Right lobe of liver (tissue), 6 donors: ENCODE data around the gene TUBGCP2. TPM values are rescaled to one million over a fixed set of nuclear protein-coding genes. Genes with fewer than 3 reads are reported as not detected.

Source experiments
- ATAC-seq, 4 donors: fragments of 200-7000 bp; cut with Tn5 transposase; one replicate each; pipeline ENCODE4 v1.9.1; 2020; ENCODE audit warnings: mild to moderate bottlenecking in 4 of 4, moderate library complexity in 4 of 4
- DNase-seq, 3 donors: peaks; one replicate each; pipeline ENCODE4 v3.0.0-alpha.2; 2020
- H3K27ac ChIP-seq, 3 donors: fragments of 200-600 bp; one replicate each; pipeline ENCODE4 v1.8.0; 2022
- H3K27me3 ChIP-seq, 2 donors: fragments of 200-600 bp; one replicate each; pipeline ENCODE4 v1.8.0; 2022
- H3K36me3 ChIP-seq, 4 donors: fragments of 200-600 bp; sonication (generic) in 1 of 4; one replicate each; pipeline versions ENCODE4 v1.5.1 to v1.8.0; 2017 to 2022; ENCODE audit warnings: control low read depth in 1 of 4
- H3K4me1 ChIP-seq, 4 donors: fragments of 200-600 bp; sonication (generic) in 1 of 4; one replicate each; pipeline versions ENCODE4 v1.5.1 to v1.8.0; 2017 to 2022; ENCODE audit warnings: control low read depth in 1 of 4
- H3K4me3 ChIP-seq, 3 donors: fragments of 200-600 bp; one replicate each; pipeline ENCODE4 v1.8.0; 2022
- H3K9me3 ChIP-seq, 4 donors: fragments of 200-600 bp; sonication (generic) in 1 of 4; one replicate each; pipeline versions ENCODE4 v1.5.1 to v1.8.0; 2017 to 2022; ENCODE audit warnings: control low read depth in 1 of 4
- POLR2A ChIP-seq: fragments of 450-650 bp; IDR thresholded peaks from one replicate; pipeline ENCODE4 v1.6.1; 2017; ENCODE audit warnings: antibody characterized with exemption, mild to moderate bottlenecking
- WGBS: methylation state at CpG from one replicate; pipeline ENCODE4 v1.1.6; 2018; ENCODE audit warnings: low coverage, low lambda C conversion rate; ENCODE audit not compliant: insufficient coverage; ENCODE audit errors: missing lambda C conversion rate; 5-methylcytosine and 5-hydroxymethylcytosine counted together
- intact Hi-C, 2 donors: fragments of 100-400 bp; cut with DNase I; formaldehyde crosslinking; loops; one replicate each; pipeline versions ENCODE4 v1.11.2 to v1.14.1; 2022
- total RNA-seq, 6 experiments: library from RNA; depleted of rRNA in 2 of 6; stranded (reverse); fragments of >200 nt in 2 of 6; fragmentation: NEBNext Ultra II Directional in 3 of 6; extraction: Animal tissue kit (Norgen Biotek cat#: 25700) in 3 of 6; gene quantifications; one replicate each; pipeline versions ENCODE4 v1.1.0 to v1.2.4, GENCODE V29; 2016 to 2023
- TF ChIP-seq, protein P1 (sequence below), 4 donors: fragments of 200-600 bp in 3 of 4; fragments of 450-650 bp in 1 of 4; IDR thresholded peaks; one replicate each; pipeline versions ENCODE4 v1.5.1 to v1.8.0; 2016 to 2022; ENCODE audit warnings: antibody characterized with exemption in 4 of 4, mild to moderate bottlenecking in 2 of 4
- donor health status: DM: no; HTN: yes; CAD: no.
- donor health status: DM: no; HTN: no; CAD: no.
- donor health status: DM: no; HTN: no; CAD: no.
- donor health status: DM: no; HTN: yes; CAD: no.
- donor health status: DM: no; HTN: yes; CAD: no.

TUBGCP2 gene
- total RNA-seq, 6 experiments from 2014 or later = 19.6 to 30.0 (median 25.6) TPM

DNA sequence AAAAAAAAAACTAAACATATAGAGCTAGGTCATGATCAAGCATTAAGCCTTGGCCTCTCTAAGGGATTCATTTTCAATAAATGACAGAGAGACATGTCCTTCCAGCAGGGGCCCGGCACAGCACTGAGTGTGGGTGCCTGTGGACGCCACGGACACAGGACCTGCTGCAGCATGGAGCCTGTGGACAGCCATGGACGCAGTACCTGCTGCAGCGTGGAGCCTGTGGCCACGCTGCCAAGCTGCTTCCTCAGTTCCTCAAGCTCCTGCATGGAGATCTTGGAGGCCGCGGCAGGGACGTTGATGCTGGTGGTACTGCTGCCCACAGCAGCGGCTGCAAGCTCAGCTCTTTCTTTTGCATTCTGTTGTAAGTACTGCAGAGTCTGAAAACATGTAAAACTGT is 9.4 kb downstream of the TUBGCP2 start:
- no peaks in the 10 kb centered on the region for H3K9me3 ChIP-seq
- ATAC-seq (no peak), DNase-seq (no peak)
- H3K4me3 ChIP-seq = no peak overlapping the region
- no peaks in the 10 kb centered on the region for H3K4me1 ChIP-seq
- intact Hi-C loops = no loop called here
- peaks cover 0 to 65% (median 41%) of the 10 kb centered on the region in 4 donors for H3K36me3 ChIP-seq
- TF ChIP-seq POLR2A = no peak
- TF ChIP-seq, protein P1, sequence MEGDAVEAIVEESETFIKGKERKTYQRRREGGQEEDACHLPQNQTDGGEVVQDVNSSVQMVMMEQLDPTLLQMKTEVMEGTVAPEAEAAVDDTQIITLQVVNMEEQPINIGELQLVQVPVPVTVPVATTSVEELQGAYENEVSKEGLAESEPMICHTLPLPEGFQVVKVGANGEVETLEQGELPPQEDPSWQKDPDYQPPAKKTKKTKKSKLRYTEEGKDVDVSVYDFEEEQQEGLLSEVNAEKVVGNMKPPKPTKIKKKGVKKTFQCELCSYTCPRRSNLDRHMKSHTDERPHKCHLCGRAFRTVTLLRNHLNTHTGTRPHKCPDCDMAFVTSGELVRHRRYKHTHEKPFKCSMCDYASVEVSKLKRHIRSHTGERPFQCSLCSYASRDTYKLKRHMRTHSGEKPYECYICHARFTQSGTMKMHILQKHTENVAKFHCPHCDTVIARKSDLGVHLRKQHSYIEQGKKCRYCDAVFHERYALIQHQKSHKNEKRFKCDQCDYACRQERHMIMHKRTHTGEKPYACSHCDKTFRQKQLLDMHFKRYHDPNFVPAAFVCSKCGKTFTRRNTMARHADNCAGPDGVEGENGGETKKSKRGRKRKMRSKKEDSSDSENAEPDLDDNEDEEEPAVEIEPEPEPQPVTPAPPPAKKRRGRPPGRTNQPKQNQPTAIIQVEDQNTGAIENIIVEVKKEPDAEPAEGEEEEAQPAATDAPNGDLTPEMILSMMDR (IDR thresholded peaks at IDR 0.05) = no peak
- no peak overlapping the region for H3K27ac ChIP-seq
- no peaks in the 10 kb centered on the region for H3K27me3 ChIP-seq
- WGBS = 100% methylated on average over 4 of the region's 10 CpGs

DNA sequence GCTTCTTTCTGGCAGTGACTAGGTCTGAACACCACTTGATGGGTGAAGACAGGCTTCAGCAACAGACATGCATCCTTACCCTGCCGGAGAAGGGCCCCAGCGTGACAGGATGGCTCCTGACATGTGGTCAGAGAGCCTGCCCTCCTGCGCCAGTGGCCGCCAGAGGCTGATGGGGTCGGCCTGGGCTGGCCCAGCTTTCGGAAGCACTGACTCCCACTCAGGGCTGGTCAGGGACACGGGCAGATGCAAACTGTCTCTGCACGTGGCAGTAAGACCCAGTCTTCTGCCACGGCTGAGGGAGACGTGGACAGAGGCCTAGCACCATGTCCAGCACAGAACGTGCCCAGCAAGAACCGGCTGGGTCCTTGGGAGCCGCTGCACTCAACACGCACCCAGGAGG is 10.2 kb downstream of the TUBGCP2 start:
- Histone ChIP-seq H3K4me1 (no peaks in the 10 kb centered on the region), H3K27ac (no peak overlapping the region), H3K9me3 (no peaks in the 10 kb centered on the region), H3K4me3 (no peak overlapping the region), H3K36me3 (peaks cover 0 to 73% (median 44%) of the 10 kb centered on the region in 4 donors), H3K27me3 (no peaks in the 10 kb centered on the region)
- no CpG with 5 or more reads among the region's 14 CpGs for WGBS
- ATAC-seq (no peak), DNase-seq (no peak)
- intact Hi-C loops = no loop called here
- no peak for TF ChIP-seq POLR2A
- TF ChIP-seq, protein P1 (IDR thresholded peaks at IDR 0.05) = no peak

DNA sequence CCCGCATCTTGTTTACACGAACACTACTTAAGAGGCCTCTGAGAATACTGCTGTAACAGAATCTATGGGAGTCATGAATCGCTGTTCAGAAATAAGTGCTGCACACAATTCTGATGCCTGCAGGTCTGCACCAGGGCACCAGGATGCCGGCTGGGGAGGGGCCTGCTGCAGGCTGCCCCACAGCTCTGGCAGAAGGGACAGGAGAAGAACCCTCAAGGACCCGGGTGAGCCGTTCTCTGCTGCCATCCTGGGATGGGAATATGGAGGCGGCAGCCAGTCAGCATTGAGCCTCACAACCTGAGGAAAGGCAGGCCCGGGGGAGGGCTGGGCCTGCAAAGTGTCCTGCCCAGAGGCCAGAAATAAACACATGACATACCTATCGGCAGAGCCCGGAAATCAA is 11.2 kb downstream of the TUBGCP2 start:
- intact Hi-C loops = no loop called here
- TF ChIP-seq POLR2A = no peak
- TF ChIP-seq, protein P1 (IDR thresholded peaks at IDR 0.05) = no peak
- WGBS = 97% methylated on average over 5 of the region's 10 CpGs
- Histone ChIP-seq H3K27ac (no peak overlapping the region), H3K4me3 (no peak overlapping the region), H3K36me3 (peaks cover 4 to 81% (median 51%) of the 10 kb centered on the region in 4 donors), H3K4me1 (no peaks in the 10 kb centered on the region), H3K27me3 (no peaks in the 10 kb centered on the region), H3K9me3 (no peaks in the 10 kb centered on the region)
- ATAC-seq = no peak
- no peak for DNase-seq

DNA sequence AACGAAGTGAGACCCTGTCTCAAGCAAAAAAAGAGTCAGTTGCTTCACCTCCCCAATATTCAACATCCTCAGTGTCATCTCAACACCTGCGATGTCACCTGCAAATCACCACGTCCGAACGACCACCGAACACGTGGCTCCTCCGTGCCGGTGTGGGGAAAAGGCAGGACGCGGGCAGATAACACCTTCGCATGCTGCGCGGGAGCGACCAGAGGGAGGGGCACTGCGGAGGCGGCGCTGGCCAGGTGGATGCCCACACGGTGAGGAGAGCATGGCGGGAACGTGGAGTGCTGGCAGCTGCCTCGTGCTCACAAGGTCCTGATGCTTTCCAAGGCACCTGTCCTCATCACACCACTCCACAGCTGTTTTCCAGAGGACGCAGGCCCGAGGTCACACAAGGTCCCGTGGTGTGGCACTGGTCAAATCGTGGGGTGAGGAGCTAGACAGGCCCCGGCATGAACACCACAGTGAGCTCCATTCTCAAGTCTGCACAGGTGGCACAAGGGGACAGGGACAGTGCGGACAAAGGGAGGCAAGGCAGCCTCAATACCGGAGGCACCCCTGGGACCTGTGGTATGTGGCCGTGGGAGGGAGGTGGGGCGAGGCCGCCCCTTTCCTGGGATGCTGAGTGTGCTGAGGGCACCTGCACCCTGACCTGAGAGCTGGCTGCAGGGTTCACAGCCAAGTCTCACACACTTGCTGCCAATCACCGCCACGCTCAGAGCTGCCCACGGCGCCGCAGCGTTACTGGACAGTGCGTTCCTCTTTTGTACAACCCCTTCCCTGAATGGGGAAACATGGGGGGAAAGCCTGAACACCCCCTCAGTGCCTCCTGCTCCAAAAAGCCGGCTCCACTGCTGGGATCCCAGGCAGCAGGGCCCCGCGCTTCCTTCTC is 13.0 kb downstream of the TUBGCP2 start:
- DNase-seq (no peak), ATAC-seq (no peak)
- H3K9me3 ChIP-seq = no peaks in the 10 kb centered on the region
- TF ChIP-seq, protein P1 (IDR thresholded peaks at IDR 0.05) = no peak
- TF ChIP-seq POLR2A = no peak
- intact Hi-C loops = no loop called here
- no peak overlapping the region for H3K27ac ChIP-seq
- WGBS = 86% methylated on average over 16 of the region's 42 CpGs
- H3K4me3 ChIP-seq = no peak overlapping the region
- peaks cover 6 to 85% (median 49%) of the 10 kb centered on the region in 4 donors for H3K36me3 ChIP-seq
- no peaks in the 10 kb centered on the region for H3K27me3 ChIP-seq
- no peaks in the 10 kb centered on the region for H3K4me1 ChIP-seq
